ENCODE measurements around the gene HIGD2A. TPM values are rescaled to one million over a fixed set of nuclear protein-coding genes. Genes with fewer than 3 reads are reported as not detected.

HIGD2A gene, protein sequence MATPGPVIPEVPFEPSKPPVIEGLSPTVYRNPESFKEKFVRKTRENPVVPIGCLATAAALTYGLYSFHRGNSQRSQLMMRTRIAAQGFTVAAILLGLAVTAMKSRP
- 61.7 TPM for total RNA-seq

- H3K4me3 ChIP-seq (ENCODE audit: low read length), result peak within 1 kb of the TSS; percentile 82
- no peaks in the 10 kb centered on the region for H3K27me3 ChIP-seq (ENCODE audit: insufficient read depth, low read length)
- no peaks in the 10 kb centered on the region for H3K9me3 ChIP-seq (ENCODE audit: low read depth, low read length)
- peaks cover 41% of the 10 kb centered on the region for H3K4me1 ChIP-seq (ENCODE audit: insufficient read depth, low read length)
Observed at GRCh38 chr5:176388444-176389134, at the start of gene HIGD2A, which contains the start of gene NOP16. HIGD2A (plus strand) TSS chr5:176388751; CDS start chr5:176388820, 69 bp downstream. NOP16 (minus strand) TSS chr5:176388598; CDS start chr5:176388539, 59 bp downstream.

DNA sequence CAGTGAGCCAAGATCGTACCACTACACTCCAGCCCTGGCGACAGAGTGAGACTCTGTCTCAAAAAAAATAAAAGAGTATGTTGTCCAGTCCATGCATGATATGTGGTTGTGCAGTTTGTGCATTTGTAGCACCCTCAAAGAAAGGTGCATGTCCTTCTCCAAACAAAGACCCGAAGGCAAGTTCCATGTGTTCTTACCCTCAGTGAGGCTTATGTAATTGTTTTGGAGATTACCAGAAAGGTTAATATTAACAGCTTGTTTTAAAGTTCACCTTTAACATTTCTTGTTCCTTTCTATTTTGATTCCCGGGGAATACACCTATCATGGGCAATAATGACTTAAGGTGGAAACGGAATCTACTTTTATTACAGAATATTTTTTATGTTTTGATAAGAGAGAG, 49.2 kb upstream of the HIGD2A start:
- no peaks in the 10 kb centered on the region for H3K27me3 ChIP-seq (ENCODE audit: insufficient read depth, low read length)
- no peak overlapping the region for H3K4me3 ChIP-seq (ENCODE audit: low read length)
- H3K9me3 ChIP-seq (ENCODE audit: low read depth, low read length), result no peaks in the 10 kb centered on the region
- H3K4me1 ChIP-seq (ENCODE audit: insufficient read depth, low read length), result no peaks in the 10 kb centered on the region

DNA sequence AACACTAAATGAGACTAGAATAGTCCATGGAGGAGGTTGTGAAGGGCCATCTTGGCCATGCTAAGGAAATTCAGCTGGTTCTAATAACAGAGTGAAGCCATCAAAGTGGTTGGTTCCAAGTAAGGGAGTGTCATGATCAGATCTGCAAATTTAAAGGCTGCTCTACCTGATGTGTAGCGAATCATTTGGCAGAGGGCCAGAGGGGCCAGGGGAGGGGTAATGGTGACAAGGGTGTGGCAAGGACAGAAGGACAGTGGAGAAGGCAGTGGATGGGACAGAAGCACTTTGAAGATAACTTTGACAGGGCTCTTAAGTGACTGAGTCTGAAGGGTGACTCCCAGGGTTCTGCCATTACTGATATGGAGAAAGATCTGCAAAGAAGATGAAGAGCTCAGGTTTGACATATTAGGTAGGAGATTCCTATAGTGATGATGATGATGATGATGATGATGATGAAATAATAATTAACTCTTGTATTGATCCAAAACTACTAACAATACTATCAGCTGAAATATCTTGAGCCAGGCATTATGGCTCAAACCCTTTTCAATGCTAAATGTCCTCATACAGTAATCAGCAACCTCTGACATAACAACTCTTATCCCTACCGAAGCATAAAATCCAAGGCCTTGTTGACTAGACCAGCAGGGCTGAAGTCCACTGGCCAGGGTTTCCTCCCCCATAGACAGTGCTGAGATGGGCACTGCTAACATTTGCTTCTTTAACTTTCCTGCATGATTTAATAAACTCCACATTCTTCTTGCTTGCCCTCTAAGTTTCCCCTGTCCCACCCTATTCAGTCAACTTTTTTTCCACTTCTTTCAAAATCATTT, 47.0 kb upstream of the HIGD2A start:
- Histone ChIP-seq H3K9me3 (ENCODE audit: low read depth, low read length) (no peaks in the 10 kb centered on the region), H3K4me3 (ENCODE audit: low read length) (no peak overlapping the region), H3K27me3 (ENCODE audit: insufficient read depth, low read length) (no peaks in the 10 kb centered on the region), H3K4me1 (ENCODE audit: insufficient read depth, low read length) (no peaks in the 10 kb centered on the region)

GRCh38 chr5:176342158-176342483, 46.4 kb upstream of the HIGD2A start:
- H3K9me3 ChIP-seq (ENCODE audit: low read depth, low read length), result no peaks in the 10 kb centered on the region
- no peaks in the 10 kb centered on the region for H3K27me3 ChIP-seq (ENCODE audit: insufficient read depth, low read length)
- H3K4me1 ChIP-seq (ENCODE audit: insufficient read depth, low read length), result no peaks in the 10 kb centered on the region
- H3K4me3 ChIP-seq (ENCODE audit: low read length), result no peak overlapping the region

DNA sequence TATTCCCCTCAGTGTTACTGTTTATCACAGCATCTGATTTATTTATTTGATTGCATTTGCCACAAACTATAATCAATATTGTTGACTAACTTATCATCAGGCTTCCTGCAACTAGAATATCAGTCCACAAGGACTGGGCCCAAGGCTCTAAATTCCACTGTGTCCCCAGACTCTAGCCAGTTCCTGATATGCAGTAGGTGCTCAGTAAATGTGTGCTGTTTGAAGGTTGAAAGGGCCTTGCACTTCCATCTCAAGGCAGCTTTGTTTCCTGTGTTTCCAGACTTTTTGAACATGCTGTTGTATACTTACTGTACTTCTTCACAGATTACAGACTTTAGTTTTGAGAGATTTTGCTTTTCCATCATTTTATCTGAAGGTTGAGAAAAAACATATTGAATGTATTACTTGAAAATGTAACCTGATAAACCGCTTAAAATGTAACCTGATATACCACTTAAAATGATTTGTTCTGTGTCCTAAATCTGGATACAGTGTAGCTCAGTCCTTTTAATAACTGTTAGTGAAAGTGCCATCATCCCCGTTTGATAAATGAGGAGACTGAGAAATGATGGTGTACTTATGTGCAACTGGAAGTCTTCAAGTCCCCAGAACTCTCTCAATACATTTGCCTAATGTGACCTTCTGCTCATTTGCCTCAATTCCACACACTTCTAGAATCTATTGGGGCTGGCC, 45.6 kb upstream of the HIGD2A start:
- H3K4me3 ChIP-seq (ENCODE audit: low read length), result no peak overlapping the region
- H3K9me3 ChIP-seq (ENCODE audit: low read depth, low read length), result no peaks in the 10 kb centered on the region
- no peaks in the 10 kb centered on the region for H3K27me3 ChIP-seq (ENCODE audit: insufficient read depth, low read length)
- H3K4me1 ChIP-seq (ENCODE audit: insufficient read depth, low read length), result no peaks in the 10 kb centered on the region

DNA sequence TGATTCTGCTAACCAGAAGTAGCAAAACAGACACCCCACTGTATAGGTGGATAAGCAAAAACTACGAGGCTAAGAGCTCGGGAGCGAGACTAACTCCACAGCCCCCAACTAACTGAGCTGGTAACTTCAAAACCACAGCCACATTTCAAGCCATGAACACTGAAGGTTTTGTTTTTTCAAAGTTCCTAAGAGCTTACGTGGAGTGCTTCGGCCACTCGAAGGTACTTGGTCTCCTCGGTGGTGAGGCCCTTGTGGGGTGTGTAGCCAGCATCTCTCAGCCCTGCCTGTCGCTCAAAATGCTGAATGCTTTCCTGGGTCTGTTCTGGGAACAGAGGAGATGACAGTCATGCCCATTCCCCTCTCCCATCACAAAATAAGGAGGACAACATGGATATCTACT, 38.1 kb upstream of the HIGD2A start:
- no peak overlapping the region for H3K4me3 ChIP-seq (ENCODE audit: low read length)
- H3K9me3 ChIP-seq (ENCODE audit: low read depth, low read length), result no peaks in the 10 kb centered on the region
- H3K4me1 ChIP-seq (ENCODE audit: insufficient read depth, low read length), result no peaks in the 10 kb centered on the region
- no peaks in the 10 kb centered on the region for H3K27me3 ChIP-seq (ENCODE audit: insufficient read depth, low read length)

GRCh38 chr5:176352116-176352878, 36.3 kb upstream of the HIGD2A start:
- Histone ChIP-seq H3K4me1 (ENCODE audit: insufficient read depth, low read length) (no peaks in the 10 kb centered on the region), H3K4me3 (ENCODE audit: low read length) (no peak overlapping the region), H3K27me3 (ENCODE audit: insufficient read depth, low read length) (no peaks in the 10 kb centered on the region), H3K9me3 (ENCODE audit: low read depth, low read length) (no peaks in the 10 kb centered on the region)

DNA sequence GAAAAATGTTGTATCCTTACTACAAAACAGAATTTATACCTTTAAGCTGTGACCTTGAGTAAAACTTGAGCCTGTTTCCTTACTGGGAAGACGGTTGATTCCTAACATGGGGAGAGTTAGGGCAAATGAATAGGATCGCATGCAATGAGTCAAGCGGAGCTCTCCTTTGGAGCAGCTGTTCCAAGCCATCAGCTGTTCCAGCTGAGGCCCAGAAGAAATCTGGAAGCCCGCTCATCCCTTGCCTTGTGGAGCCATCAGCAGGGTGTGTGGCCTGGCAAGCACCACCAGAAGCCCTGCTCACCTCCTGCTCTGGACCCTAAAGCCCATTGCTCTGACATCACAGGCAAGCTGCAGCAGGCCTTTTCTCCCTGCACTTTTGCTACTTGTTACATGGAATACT, 35.0 kb upstream of the HIGD2A start:
- Histone ChIP-seq H3K4me3 (ENCODE audit: low read length) (no peak overlapping the region), H3K4me1 (ENCODE audit: insufficient read depth, low read length) (no peaks in the 10 kb centered on the region), H3K9me3 (ENCODE audit: low read depth, low read length) (no peaks in the 10 kb centered on the region), H3K27me3 (ENCODE audit: insufficient read depth, low read length) (no peaks in the 10 kb centered on the region)

DNA sequence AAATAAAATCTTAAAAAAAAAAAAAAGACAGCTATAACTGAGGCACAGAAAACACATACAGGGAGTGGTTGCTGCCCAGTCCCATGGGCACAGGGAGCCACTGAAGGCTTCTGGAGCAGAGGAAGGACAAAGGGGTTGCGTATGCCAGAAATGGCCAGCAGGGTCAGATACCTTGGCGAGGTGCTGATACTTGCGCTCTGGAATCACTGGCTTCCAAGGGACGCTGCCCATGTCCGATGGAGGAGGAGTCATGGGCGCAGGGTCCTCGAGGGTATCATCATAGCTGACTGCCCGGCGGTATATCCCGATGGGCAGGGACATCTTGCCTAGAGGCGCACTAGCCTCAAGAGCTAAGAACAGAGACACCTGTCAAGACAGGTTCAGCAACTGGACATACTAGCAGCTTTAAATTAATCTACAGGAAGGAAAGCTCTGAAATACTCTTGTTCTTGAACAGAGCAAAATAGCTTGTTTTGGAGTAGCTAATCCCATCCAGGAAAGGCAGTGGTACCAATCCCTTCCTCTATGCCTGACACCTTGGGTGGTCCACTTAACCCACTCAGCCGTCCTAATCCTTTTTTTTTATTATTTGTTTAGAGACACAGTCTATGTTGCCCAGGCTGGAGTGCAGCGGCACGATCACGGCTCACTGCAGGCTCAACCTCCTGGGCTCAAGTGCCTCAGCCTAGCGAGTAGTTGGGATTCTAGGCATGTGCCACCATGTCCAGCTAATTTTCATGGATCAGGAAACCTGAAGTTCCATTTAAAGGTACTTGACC, 33.0 kb upstream of the HIGD2A start:
- no peaks in the 10 kb centered on the region for H3K9me3 ChIP-seq (ENCODE audit: low read depth, low read length)
- no peak overlapping the region for H3K4me3 ChIP-seq (ENCODE audit: low read length)
- no peaks in the 10 kb centered on the region for H3K27me3 ChIP-seq (ENCODE audit: insufficient read depth, low read length)
- peaks cover 12% of the 10 kb centered on the region for H3K4me1 ChIP-seq (ENCODE audit: insufficient read depth, low read length)

- no peaks in the 10 kb centered on the region for H3K27me3 ChIP-seq (ENCODE audit: insufficient read depth, low read length)
- no peak overlapping the region for H3K4me3 ChIP-seq (ENCODE audit: low read length)
- H3K4me1 ChIP-seq (ENCODE audit: insufficient read depth, low read length), result peaks cover 18% of the 10 kb centered on the region
- H3K9me3 ChIP-seq (ENCODE audit: low read depth, low read length), result no peaks in the 10 kb centered on the region
Observed at GRCh38 chr5:176356179-176356566, 32.4 kb upstream of the HIGD2A start.

GRCh38 chr5:176359658-176360057, 28.9 kb upstream of the HIGD2A start:
- no peaks in the 10 kb centered on the region for H3K27me3 ChIP-seq (ENCODE audit: insufficient read depth, low read length)
- peaks cover 26% of the 10 kb centered on the region for H3K4me1 ChIP-seq (ENCODE audit: insufficient read depth, low read length)
- H3K4me3 ChIP-seq (ENCODE audit: low read length), result no peak overlapping the region
- H3K9me3 ChIP-seq (ENCODE audit: low read depth, low read length), result no peaks in the 10 kb centered on the region

- Histone ChIP-seq H3K4me1 (ENCODE audit: insufficient read depth, low read length) (peaks cover 37% of the 10 kb centered on the region), H3K9me3 (ENCODE audit: low read depth, low read length) (no peaks in the 10 kb centered on the region), H3K4me3 (ENCODE audit: low read length) (peak overlapping the region; percentile 94), H3K27me3 (ENCODE audit: insufficient read depth, low read length) (no peaks in the 10 kb centered on the region)
Observed at GRCh38 chr5:176360894-176361436, 27.6 kb upstream of the HIGD2A start.

DNA sequence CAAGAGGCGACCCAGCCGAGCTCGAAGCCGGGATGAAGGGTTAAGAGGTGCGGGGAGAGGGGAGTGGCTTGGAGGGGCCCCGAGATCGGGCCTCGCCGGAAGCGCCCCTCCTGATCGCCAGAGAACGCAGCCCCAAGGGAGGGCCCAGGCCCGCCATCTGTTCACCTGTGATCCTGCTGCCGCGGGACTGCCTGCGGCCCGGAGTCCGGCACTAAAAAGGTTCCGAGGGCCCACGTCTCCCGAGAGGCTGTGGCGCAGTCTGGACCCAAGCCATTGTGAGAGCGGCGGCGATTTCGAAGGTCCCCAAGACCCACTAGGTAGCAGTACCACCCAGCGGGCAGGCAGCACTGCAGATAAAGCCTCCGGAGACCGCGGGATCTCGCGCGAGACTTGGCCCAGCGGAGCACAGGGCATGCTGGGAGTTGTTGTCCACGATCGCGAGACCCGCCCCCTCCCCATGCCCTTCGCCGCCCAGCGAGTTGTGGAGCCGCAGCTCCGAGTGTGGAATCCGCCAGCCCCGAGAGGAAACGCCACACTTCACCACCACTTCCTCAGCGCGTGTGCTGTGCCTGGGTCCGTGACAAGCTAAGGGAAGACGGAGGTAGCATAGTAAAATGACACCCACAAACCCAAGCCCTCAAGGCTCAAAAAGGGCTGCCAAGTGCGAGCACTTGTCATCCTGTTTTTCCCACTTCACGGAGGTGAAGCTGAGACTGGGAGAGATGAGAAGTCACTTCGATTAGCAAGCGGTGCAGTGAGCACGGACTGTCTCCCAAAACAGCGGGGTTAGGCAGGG, 26.9 kb upstream of the HIGD2A start, which contains the start of gene KIAA1191:
Gene KIAA1191 (minus strand): TSS at position 328 of the 796 bp plus-strand sequence. CDS start 2,256 bp downstream, outside the sequence.
- peaks cover 42% of the 10 kb centered on the region for H3K4me1 ChIP-seq (ENCODE audit: insufficient read depth, low read length)
- H3K9me3 ChIP-seq (ENCODE audit: low read depth, low read length), result no peaks in the 10 kb centered on the region
- no peaks in the 10 kb centered on the region for H3K27me3 ChIP-seq (ENCODE audit: insufficient read depth, low read length)
- H3K4me3 ChIP-seq (ENCODE audit: low read length), result peak within 1 kb of the TSS; percentile 94
